Liver (tissue), 3 donors: ENCODE data around the gene TEKT2.

Experiments used
- EGR1 ChIP-seq, 2 donors: IDR thresholded peaks; 2 replicates each; pipeline ENCODE4 v1.6.1; 2016 to 2018; ENCODE audit warnings: antibody characterized with exemption in 2 of 2, low read depth in 2 of 2
- FOXA1 ChIP-seq: IDR thresholded peaks from 2 replicates; pipeline ENCODE4 v1.6.1; 2016; ENCODE audit warnings: antibody characterized with exemption
- FOXA2 ChIP-seq: IDR thresholded peaks from 2 replicates; pipeline ENCODE4 v1.6.1; 2016; ENCODE audit warnings: antibody characterized with exemption
- HNF4A ChIP-seq, 2 donors: conservative IDR thresholded peaks; 2 replicates each; pipeline ENCODE4 v1.6.1; 2016; ENCODE audit warnings: antibody characterized with exemption in 2 of 2, mild to moderate bottlenecking in 2 of 2
- HNF4G ChIP-seq: IDR thresholded peaks from 2 replicates; pipeline ENCODE4 v1.6.1; 2016; ENCODE audit warnings: antibody characterized with exemption
- RAD21 ChIP-seq, 2 donors: IDR thresholded peaks; 2 replicates each; pipeline ENCODE4 v1.6.1; 2016; ENCODE audit warnings: antibody characterized with exemption in 2 of 2, mild to moderate bottlenecking in 2 of 2
- SP1 ChIP-seq: IDR thresholded peaks from 2 replicates; pipeline ENCODE4 v1.6.1; 2018; ENCODE audit warnings: antibody characterized with exemption, mild to moderate bottlenecking
- TAF1 ChIP-seq: conservative IDR thresholded peaks from 2 replicates; pipeline ENCODE4 v1.6.1; 2016; ENCODE audit warnings: antibody characterized with exemption, mild to moderate bottlenecking
- YY1 ChIP-seq: IDR thresholded peaks from 2 replicates; pipeline ENCODE4 v1.6.1; 2016; ENCODE audit warnings: antibody characterized with exemption, mild to moderate bottlenecking
- TF ChIP-seq, protein P1 (sequence below): fragments of 150-350 bp; IDR thresholded peaks from 2 replicates; pipeline ENCODE4 v1.5.1; 2017; ENCODE audit warnings: improper control_type of control experiment, low read depth, low read length; ENCODE audit not compliant: missing input control
- TF ChIP-seq, protein P2 (sequence below): IDR thresholded peaks from 2 replicates; pipeline ENCODE4 v1.6.1; 2016; ENCODE audit warnings: antibody characterized with exemption, mild to moderate bottlenecking
- TF ChIP-seq, protein P3 (sequence below): IDR thresholded peaks from 2 replicates; pipeline ENCODE4 v1.6.1; 2016; ENCODE audit warnings: antibody characterized with exemption
- TF ChIP-seq, protein P4 (sequence below): IDR thresholded peaks from 2 replicates; pipeline ENCODE4 v1.6.1; 2016; ENCODE audit warnings: antibody characterized with exemption
- donor health status: healthy.
- donor health status: healthy.

DNA sequence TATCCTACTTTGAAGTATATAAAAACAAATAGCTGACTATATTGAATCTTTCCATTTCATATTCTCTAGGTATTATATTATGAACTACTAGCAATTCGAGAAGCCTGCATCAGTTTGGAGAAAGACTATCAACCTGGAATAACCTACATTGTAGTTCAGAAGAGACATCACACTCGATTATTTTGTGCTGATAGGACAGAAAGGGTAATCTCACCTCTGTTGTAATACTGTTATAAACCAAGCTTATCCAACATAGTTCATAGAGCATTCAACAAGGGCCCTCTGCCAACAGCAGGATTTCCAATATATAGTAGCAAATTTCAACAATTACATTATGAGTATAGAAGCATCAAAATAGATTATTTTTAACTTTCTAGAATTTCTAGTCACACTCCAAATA lies 43.7 kb upstream of the TEKT2 start:
- TF ChIP-seq, protein P1, sequence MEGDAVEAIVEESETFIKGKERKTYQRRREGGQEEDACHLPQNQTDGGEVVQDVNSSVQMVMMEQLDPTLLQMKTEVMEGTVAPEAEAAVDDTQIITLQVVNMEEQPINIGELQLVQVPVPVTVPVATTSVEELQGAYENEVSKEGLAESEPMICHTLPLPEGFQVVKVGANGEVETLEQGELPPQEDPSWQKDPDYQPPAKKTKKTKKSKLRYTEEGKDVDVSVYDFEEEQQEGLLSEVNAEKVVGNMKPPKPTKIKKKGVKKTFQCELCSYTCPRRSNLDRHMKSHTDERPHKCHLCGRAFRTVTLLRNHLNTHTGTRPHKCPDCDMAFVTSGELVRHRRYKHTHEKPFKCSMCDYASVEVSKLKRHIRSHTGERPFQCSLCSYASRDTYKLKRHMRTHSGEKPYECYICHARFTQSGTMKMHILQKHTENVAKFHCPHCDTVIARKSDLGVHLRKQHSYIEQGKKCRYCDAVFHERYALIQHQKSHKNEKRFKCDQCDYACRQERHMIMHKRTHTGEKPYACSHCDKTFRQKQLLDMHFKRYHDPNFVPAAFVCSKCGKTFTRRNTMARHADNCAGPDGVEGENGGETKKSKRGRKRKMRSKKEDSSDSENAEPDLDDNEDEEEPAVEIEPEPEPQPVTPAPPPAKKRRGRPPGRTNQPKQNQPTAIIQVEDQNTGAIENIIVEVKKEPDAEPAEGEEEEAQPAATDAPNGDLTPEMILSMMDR: no peak
- no peak for TF ChIP-seq RAD21 (IDR thresholded peaks at IDR 0.05)
- no peak for TF ChIP-seq YY1
- TF ChIP-seq, protein P2, sequence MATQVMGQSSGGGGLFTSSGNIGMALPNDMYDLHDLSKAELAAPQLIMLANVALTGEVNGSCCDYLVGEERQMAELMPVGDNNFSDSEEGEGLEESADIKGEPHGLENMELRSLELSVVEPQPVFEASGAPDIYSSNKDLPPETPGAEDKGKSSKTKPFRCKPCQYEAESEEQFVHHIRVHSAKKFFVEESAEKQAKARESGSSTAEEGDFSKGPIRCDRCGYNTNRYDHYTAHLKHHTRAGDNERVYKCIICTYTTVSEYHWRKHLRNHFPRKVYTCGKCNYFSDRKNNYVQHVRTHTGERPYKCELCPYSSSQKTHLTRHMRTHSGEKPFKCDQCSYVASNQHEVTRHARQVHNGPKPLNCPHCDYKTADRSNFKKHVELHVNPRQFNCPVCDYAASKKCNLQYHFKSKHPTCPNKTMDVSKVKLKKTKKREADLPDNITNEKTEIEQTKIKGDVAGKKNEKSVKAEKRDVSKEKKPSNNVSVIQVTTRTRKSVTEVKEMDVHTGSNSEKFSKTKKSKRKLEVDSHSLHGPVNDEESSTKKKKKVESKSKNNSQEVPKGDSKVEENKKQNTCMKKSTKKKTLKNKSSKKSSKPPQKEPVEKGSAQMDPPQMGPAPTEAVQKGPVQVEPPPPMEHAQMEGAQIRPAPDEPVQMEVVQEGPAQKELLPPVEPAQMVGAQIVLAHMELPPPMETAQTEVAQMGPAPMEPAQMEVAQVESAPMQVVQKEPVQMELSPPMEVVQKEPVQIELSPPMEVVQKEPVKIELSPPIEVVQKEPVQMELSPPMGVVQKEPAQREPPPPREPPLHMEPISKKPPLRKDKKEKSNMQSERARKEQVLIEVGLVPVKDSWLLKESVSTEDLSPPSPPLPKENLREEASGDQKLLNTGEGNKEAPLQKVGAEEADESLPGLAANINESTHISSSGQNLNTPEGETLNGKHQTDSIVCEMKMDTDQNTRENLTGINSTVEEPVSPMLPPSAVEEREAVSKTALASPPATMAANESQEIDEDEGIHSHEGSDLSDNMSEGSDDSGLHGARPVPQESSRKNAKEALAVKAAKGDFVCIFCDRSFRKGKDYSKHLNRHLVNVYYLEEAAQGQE: no peak
- no peak for TF ChIP-seq TAF1
- no peak for TF ChIP-seq HNF4G
- TF ChIP-seq, protein P3, sequence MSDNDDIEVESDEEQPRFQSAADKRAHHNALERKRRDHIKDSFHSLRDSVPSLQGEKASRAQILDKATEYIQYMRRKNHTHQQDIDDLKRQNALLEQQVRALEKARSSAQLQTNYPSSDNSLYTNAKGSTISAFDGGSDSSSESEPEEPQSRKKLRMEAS: no peak
- TF ChIP-seq SP1: no peak
- no peak for TF ChIP-seq HNF4A (conservative IDR thresholded peaks at IDR 0.05)
- no peak for TF ChIP-seq EGR1 (IDR thresholded peaks at IDR 0.05; ENCODE audit: low read depth in 2 of 2)
- TF ChIP-seq, protein P4, sequence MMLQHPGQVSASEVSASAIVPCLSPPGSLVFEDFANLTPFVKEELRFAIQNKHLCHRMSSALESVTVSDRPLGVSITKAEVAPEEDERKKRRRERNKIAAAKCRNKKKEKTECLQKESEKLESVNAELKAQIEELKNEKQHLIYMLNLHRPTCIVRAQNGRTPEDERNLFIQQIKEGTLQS: no peak
- TF ChIP-seq FOXA1: no peak
- TF ChIP-seq FOXA2: no peak
